Spleen (tissue), 3 donors: Measurements from ENCODE around the gene NUP214.

Experiments used
- POLR2A ChIP-seq, 3 donors: fragments of 450-650 bp; IDR thresholded peaks; one replicate each; pipeline ENCODE4 v1.5.1; 2017; ENCODE audit warnings: antibody characterized with exemption in 3 of 3, mild to moderate bottlenecking in 1 of 3
- POLR2AphosphoS5 ChIP-seq, 3 donors: sonication (generic); formaldehyde crosslinking; IDR thresholded peaks; one replicate each; pipeline ENCODE4 v1.5.1; 2017; ENCODE audit warnings: antibody characterized with exemption in 3 of 3

GRCh38 chr9:131177898-131178297 lies 52.5 kb downstream of the NUP214 start:
- no peak for TF ChIP-seq POLR2A (IDR thresholded peaks at IDR 0.05)
- TF ChIP-seq POLR2AphosphoS5 (IDR thresholded peaks at IDR 0.05): no peak
